ENCODE data around the gene NDST1.

DNA sequence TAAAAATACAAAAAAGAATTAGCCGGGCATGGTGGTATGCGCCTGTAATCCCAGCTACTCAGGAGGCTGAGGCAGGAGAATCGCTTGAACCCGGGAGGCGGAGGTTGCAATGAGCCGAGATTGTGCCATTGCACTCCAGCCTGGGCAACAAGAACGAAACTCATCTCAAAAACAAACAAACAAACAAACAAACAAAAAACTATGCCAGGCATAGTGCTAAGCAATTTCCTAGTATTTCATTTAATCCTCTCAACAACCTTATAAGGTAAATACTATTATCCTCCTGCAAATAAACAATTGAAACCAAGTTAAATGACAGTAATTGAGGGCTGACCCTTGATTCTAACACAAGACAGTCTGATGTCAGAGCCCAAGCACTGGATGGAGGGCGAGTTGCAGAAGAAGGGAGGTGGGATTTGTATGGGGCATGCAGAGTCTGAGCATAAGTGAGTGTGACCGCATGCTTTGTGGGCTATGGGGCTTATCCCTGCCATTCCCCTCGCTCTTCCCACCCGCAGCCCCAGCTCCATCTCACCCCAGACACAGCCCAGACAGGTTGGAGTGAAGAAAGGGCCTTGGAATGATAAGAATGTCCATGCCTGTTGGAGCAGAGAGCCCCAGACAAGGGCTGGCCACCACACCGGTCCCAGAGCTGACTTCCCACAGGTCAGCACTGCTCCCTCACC lies 34.1 kb upstream of the NDST1 start:
- no peak for TF ChIP-seq EZH2phosphoT487 (IDR thresholded peaks at IDR 0.05; ENCODE audit: insufficient read depth, low read depth)
- TF ChIP-seq EZH2 (IDR thresholded peaks at IDR 0.05; ENCODE audit: insufficient read depth, poor library complexity, severe bottlenecking): no peak

Data from GM23248 (cell line).